OCI-M2 (cell line): Measurements from ENCODE around the gene IRAK3.

ENCODE experiments used
- DNase-seq: peaks from one replicate; lab custom pipeline; 2025; ENCODE audit not compliant: unreplicated experiment; lab: John Stamatoyannopoulos, UW

The IRAK3 gene, protein sequence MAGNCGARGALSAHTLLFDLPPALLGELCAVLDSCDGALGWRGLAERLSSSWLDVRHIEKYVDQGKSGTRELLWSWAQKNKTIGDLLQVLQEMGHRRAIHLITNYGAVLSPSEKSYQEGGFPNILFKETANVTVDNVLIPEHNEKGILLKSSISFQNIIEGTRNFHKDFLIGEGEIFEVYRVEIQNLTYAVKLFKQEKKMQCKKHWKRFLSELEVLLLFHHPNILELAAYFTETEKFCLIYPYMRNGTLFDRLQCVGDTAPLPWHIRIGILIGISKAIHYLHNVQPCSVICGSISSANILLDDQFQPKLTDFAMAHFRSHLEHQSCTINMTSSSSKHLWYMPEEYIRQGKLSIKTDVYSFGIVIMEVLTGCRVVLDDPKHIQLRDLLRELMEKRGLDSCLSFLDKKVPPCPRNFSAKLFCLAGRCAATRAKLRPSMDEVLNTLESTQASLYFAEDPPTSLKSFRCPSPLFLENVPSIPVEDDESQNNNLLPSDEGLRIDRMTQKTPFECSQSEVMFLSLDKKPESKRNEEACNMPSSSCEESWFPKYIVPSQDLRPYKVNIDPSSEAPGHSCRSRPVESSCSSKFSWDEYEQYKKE

DNA sequence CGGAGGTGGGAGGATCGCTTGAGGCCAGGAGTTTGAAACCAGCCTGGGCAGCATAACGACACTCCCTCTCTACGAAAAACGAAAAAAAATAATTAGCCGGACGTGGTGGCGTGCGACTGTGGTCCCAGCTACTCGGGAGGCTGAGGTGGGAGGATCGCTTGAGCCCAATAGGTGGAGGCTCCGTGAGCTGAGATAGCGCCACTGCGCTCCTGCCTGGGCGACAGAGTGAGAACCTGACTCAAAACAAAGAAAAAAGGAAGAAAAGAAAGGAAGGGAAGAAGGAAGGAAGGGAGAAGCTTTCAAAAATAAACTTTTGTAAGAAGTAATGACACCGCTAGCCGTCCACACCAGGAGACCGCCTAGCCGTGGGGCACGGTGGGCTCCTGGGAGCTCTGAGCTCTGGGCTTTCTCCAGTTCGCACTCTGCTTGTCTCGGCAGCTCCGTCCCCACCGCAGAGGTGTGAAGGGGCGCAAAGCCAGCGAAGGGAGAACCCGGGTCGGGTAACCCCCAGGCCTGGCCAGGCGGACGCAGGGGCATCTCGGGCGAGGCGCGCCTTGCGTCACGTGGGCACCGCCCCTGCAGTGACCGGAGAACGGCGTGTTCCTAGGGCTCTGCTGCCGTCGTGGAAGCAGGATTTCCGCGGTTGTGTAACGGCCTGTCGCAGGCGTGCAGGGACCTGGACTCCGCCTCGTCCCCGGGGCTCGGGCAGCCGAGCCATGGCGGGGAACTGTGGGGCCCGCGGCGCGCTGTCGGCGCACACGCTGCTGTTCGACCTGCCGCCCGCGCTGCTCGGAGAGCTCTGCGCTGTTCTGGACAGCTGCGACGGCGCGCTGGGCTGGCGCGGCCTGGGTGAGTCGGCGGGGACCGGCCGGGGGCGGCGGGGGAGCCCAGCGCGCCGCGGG is at the start of gene IRAK3:
IRAK3 (plus strand) TSS at position 631 of the 902 bp plus-strand sequence; CDS start at position 717, 86 bp downstream.
- no peak for DNase-seq

DNA sequence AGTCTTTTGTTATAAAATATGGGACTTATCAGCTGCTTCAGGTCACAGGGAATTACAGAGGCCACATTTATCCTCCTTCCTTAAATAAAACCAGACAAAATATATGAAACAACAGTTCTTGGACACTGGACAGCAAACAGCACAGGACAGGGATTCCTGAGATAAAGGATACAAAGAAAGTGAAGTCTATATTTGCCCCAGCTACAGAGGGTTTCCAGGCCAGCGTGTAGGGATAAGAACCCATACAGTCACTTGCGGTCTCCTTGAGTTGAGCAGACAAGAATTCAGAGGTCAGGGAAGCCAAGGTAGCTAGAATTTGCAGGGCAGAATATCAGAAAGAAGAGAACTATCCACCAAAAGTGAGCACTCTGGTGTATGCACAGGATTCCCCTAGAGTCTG is 49.7 kb upstream of the IRAK3 start:
- DNase-seq: no peak

DNA sequence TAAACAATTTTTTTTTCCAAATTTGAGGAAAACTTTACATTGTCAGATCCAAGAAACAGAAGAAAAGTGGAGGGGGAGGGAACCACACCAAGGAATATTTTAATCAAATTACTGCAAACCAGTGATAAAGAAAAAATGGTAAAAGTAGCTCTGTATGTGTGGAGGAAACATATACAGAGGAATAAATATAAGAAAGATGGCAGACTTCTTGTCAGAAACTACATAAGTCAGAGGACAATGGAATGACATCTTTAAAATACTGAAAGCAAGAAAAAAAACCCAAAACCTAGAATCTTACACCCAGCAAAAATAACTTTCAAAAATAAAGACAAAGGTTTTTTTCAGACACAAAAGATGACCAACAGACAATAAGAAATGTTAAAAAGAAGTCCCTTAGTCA is 48.3 kb upstream of the IRAK3 start:
- no peak for DNase-seq

DNA sequence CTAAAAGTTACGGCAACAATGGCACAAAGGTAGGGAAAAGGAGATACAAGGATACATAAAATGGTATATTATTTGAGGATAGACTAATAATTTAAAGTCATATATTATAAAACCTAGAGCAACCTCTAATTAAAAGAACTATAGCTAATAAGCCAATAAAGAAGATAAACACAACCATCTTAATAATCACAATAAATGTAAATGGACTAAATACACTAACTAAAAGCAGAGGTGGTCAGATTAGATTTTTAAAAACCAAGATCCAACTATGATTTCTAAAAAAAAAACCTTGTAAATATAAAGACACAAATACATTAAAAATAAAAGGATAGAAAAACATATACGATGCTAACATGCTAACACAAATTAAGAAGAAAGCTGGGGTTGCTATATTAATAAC is 47.7 kb upstream of the IRAK3 start:
- no peak for DNase-seq

DNA sequence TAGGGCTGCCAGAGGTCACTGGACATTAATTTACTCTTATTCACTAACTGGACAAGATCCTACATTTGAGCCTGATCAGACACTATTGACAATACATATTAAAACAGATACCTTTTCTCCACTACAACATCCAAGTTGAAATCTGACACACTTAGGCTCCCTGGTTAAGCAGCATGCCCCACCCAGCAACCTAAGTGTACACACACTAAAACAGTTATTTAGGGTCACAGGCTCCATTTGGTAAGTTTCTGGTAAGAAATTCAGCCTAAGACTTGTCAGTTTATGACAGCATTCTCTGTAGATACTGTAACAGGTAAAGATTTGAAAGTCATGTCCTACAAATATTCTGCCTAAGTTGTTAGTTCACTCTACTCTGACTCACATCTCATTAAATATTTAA is 46.2 kb upstream of the IRAK3 start:
- no peak for DNase-seq

DNA sequence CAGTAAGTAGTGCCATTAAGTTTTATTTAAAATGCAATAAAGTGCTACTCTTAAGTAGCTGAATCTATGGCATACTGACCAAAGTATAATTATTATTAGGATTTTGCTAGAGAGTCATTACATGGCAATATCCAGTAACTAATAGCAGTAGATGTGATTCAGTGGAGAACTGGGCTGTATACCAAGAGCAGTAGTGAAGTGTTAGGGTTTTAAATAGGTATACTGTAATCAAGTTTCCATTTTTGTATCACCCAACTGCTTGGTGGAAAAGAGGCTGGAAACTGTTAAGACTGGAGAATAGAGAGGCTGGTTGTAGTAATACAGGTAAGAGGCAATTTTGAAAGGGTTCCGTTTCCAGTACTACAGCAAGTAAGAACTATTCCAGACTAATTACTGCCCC is 45.1 kb upstream of the IRAK3 start:
- no peak for DNase-seq

DNA sequence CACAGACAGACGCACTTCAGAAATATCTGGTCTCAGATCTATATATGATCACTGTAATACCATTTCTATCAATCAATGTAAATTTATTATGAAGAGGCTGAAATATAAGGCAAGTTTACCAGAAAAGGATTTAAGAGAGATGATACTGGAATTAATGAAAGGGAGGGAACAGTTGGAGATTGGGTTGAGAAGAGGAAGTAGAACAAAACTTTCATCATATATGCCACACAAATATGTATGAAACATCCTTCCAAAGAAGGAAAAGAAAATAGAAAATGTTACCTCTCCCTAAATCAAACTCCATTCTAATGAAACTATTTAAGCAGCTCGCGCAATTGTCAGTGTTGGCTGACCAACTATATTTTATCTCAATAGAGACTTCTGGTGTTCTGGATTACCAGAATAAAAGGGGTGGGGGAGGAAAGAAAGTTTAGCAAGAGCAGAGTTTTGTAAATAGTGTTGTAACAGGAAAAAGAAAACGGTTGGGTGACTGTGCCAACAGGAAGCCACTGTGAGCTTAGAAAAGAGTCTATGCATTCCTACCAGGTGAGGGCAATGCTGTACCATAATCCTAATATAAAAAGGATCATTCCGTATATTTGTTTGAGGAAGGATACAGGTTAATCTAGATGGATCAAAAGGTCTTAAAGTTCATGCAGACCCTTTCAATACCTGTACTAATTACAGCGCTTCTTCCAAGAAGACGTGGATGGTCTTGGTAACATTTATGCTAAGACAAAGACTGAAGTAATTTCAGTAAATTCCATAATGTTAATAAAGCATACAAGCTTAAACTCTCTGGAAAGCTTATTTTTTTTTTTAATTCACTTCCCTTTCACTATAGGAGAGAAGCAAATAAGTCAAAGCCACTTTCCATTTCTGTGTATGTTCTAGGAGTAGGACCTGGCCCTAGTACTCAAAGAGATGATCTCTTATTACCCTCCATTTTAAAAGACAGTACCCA is 43.9 kb upstream of the IRAK3 start:
- no peak for DNase-seq

DNA sequence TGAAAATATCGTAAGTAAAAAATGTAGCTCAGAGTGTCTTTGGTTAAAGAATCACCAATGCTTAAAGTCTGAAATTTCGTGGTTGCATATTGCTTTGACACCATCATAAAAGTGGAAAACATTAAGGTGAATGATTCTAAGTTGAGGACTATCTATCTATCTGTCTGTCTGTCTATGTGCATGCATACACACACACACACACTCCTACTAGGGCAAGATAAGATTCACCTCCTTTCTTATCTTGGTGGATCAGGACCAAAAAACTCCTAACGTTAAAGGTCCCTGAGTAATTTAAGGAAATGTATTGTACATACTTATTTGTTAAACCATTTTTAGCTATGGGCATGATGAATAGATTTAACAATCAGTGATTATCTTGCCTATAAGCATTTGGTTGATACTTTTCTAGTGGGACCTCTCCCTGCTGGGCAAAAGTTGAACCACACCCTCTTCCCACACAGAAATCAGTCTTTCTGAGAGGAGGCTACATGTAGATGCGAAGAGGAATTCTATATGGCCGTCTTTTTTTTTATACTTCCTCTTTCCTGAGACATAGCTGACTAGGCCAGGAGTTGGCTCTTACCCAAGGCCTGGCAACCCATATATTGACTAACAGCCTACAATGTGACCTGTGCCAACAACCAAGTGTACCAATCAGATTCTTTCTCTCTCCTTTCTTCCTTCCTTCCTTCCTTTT is 39.2 kb upstream of the IRAK3 start:
- DNase-seq: no peak

DNA sequence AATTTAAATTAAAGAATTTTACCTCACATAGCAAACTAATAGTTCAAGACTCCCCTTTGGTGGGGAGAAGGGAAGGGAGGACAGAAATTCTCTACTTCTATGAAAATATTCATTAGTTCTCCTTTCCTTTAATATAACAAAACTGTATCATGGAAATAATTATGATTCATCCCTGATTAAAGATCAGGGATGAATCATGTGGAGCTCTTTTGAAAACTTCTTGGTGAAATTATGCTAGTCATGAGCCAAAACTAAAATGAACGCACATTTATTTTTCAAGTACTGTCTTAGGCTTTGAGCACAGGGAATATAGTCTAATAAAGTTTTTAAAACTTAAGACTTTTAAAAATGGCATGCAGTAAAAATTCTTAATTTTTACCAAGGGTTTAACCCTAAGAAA is 36.3 kb upstream of the IRAK3 start:
- DNase-seq: no peak

DNA sequence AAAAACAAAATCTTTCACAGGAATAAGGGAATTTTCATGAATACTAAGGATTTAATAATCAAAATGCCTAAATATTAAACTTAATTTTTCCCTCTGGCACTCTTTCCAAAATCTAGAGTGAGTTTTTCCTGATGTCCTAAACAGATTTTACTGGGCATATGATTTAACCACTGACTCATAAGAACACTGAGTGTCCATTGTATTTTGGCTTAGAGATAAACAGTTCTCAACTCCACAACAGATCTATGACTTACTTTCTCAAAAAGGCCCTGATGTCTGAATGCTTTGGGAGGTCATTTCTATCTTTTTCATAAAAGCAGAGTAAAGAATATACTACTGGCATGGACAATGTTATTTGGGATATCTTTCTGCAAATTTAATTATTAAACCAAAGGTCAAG is 34.2 kb upstream of the IRAK3 start:
- no peak for DNase-seq

DNA sequence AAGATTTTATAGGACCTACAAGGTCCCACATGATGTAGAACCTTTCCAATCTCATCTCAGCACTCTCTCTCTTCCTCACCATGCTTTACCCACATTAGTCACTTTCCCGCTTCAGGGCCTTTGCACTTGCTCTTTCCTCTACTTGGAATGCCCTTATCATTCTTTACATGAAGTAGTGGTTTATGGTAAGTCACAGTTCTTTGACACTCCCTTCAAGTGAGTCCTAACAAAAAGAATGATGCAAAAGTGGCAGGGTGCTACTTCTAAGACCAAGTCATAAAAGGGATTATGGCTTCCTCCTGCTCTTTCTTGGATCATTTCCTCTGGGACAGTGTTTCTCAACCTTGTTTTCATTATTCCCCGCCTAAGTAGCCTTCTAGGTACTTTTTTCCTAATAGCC is 32.4 kb upstream of the IRAK3 start:
- no peak for DNase-seq

DNA sequence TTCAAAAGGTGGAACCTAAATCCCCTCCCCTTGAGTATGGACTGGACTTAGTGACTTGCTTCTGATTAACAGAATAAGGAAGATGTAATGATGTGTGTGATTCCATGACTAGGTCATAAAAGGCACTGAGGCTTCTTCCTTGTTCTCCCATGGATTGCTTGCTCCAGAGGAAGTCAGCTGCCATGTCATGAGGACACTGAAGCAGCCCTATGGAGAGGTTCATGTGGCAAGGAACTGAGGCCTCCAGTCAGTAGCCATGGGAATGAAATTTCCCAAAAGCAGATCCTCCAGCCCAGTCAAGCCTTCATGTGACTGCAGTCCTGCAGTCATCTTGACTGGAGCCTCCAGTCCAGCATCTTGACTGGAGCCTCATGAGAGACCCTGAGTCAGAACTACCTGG is 29.9 kb upstream of the IRAK3 start:
- no peak for DNase-seq

DNA sequence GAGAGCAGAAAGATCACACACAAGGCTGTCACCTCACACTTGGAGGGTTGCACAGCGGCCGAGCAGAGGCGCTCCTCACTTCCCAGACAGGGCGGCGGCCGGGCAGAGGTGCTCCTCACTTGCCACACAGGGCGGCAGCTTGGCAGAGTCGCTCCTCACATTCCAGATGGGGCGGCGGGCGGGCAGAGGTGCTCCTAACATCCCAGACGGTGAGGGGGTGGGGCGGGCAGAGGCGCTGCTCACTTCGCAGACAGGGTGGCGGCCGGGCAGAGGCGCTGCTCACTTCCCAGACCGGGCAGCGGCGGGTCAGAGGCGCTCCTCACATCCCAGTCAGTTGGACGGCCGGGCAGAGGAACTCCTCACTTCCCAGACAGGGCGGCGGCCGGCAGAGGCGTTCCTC is 28.3 kb upstream of the IRAK3 start:
- DNase-seq: no peak

DNA sequence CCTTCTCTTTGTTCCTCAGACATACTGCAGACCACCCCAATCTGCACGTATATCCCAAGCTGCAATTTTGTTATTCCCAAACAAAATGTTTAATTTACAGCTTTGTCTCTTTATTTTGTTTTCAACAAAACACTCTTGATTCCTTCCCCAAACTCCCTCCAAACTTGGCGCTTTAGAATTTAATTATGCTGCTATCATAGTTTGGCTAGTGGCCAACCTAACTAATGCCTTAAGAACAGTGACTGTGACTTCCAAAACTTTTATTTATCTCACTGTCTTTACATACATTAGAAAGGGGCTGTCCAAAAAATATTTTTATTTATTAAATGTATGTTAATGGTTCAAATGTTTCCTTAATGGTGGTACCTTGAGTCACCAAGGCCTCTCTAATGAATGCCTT is 26.3 kb upstream of the IRAK3 start:
- no peak for DNase-seq

DNA sequence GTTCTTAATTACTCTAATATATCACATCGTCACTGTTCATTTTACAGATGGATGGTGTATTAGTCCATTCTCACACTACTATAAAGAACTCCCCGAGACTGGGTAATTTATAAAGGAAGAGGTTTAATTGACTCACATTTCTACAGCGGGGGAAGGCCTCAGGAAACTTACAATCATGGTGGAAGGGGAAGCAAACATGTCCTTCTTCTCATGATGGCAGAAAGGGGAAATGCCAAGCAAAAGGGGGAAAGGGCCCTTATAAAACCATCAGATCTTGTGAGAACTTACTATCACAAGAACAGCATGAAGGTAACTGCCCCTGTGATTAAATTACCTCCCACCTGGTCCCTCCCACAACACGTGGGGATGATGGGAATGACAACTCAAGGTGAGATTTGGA is 25.7 kb upstream of the IRAK3 start:
- no peak for DNase-seq

DNA sequence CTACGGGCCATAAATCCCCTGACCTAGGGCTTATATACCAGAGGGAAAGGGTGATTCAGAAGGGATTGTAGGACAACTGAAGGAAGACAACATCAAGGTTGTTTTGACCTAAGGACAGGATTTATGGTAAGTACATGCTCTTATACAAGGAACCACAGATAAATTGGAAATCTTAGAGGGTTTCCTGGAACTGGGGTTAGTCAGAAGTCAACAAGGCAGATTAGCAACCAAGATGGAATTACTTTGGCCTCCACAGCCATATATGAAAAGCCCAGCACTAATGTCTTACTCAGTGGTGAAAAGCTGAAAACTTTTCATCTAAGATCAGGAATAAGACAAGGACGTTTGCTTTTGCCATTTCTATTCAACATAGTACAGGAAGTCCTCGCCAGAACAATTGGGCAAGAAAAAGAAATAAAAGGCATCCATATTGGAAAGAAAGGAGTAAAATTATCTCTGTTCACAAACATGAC is 24.6 kb upstream of the IRAK3 start:
- no peak for DNase-seq

DNA sequence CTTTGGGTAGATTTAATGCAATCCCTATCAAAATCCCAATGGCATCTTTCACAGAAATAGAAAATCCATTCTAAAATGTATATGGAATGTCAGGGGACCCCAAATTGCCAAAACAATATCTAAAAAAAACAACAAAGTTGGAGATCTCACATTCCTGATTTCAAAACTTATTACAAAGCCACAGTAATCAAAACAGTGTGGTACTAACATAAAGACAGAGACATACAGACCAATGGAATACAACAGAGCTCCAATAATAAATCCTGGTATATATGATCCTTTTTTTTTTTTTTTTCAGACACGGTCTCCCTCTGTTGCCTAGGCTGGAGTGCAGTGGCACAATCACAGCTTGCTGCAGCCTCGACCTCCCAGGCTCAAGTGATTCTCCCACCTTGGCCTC is 23.9 kb upstream of the IRAK3 start:
- no peak for DNase-seq

DNA sequence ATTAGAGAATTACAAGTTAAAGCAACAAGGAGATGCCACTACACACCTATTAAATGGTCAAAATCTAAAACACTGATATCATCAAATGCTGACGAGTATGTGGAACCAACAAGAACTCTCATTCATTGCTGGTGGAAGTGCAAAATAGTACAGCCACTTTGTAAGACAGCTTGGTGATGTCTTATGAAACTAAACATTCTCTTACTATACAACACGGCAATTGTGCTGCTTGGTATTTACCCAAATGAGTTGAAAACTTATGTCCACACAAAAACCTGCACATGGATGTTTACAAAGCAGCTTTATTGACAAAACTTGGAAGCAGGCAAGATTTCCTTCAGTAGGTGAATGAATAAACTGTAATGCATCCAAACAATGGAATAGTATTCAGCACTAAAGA is 22.5 kb upstream of the IRAK3 start:
- no peak for DNase-seq

DNA sequence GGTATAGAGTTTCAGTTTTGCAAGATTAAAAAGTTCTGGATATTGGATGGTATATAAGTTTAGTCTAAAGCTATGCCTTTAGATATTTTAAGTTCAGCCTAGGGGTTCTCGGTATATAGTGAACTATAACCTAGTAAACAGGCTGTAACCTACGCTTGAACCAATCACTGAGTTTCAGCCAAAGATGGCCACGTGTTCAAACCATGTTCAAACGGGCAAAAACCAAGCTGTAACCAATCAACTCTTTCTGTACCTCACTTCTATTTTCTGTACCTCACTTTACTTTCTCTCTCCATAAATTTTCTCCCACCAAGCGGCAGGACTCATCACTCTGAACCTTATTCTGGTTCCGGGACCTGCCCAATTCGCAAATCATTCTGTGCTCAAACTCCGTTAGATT is 20.6 kb upstream of the IRAK3 start:
- DNase-seq: no peak
